Activated CD4-positive, alpha-beta memory T cell treated with anti-CD3 and anti-CD28 coated beads for 36 hours (primary cell): Measurements from ENCODE around the gene PRKCH. TPM values are rescaled to one million over a fixed set of nuclear protein-coding genes. Genes with fewer than 3 reads are reported as not detected.

Experiments
- CTCF ChIA-PET: fragments of 350-600 bp; sonication (Branson Sonifier 250); formaldehyde crosslinking; loops from one replicate; lab custom pipeline; 2021; ENCODE audit warnings: antibody characterized with exemption, inconsistent platforms; lab: Charles Lee
- POLR2A ChIA-PET: fragments of 350-600 bp; sonication (Branson Sonifier 250); formaldehyde crosslinking; loops from one replicate; lab custom pipeline; 2021; ENCODE audit warnings: antibody characterized with exemption; lab: Charles Lee
- DNase-seq: peaks from one replicate; pipeline ENCODE4 v3.0.0-alpha.2; 2020
- H3K27ac Mint-ChIP-seq: one replicate; pipeline ENCODE4 v1.8.0; 2021; ENCODE audit warnings: mixed read lengths
- H3K27me3 Mint-ChIP-seq: one replicate; pipeline ENCODE4 v1.8.0; 2021; ENCODE audit warnings: mixed read lengths
- H3K36me3 Mint-ChIP-seq: one replicate; pipeline ENCODE4 v1.8.0; 2021; ENCODE audit warnings: mixed read lengths
- H3K4me1 Mint-ChIP-seq: one replicate; pipeline ENCODE4 v1.8.0; 2021; ENCODE audit warnings: low read depth, mixed read lengths
- H3K4me3 Mint-ChIP-seq: one replicate; pipeline ENCODE4 v1.8.0; 2021; ENCODE audit warnings: mild to moderate bottlenecking, mixed read lengths
- H3K9me3 Mint-ChIP-seq: one replicate; pipeline ENCODE4 v1.8.0; 2021; ENCODE audit warnings: mixed read lengths
- intact Hi-C: fragments of 100-400 bp; cut with micrococcal nuclease; formaldehyde crosslinking; loops from one replicate; pipeline ENCODE4 v1.15.1; 2023
- total RNA-seq, 2 experiments: library from RNA; stranded (reverse); gene quantifications; one replicate each; pipeline ENCODE4 v1.2.3, GENCODE V29; 2021

Gene PRKCH
- total RNA-seq, 2 experiments from 2014 or later = 142 to 147 TPM

- Mint-ChIP-seq H3K27ac (no peak overlapping the region), H3K36me3 (no peaks in the 10 kb centered on the region), H3K27me3 (no peaks in the 10 kb centered on the region), H3K4me1 (peaks cover 19% of the 10 kb centered on the region), H3K4me3 (no peak overlapping the region), H3K9me3 (no peaks in the 10 kb centered on the region)
- intact Hi-C loops = no loop called here
- CTCF ChIA-PET = interaction anchor here (1.0 to 10.4 kb wide), 11 partner anchors 10 to 486 kb away, joined by 3 to 85 read pairs (median 4); no protein-coding TSS in a partner anchor
- DNase-seq = no peak
- POLR2A ChIA-PET = no interaction called here
These were observed 36.0 kb upstream of the PRKCH start for GRCh38 chr14:61285364-61285763.

DNA sequence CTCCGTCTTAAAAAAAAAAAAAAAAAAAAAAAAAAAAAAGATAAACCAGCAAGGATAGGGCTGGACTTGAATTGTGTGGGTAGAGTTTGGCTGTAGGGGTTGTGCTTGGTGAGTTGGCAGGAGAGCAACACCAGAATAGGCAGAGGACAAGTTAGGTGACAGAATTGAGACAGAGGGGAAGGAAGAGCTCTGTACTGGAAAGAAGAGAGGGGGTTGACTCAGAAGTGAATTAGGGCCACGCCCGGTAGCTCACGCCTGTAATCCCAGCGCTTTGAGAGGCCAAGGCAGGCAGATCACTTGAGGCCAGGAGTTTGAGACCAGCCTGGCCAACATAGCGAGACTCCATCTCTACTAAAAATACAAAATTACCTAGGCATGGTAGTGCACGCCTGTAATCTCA is 34.2 kb upstream of the PRKCH start:
- Mint-ChIP-seq H3K4me3 (no peak overlapping the region), H3K36me3 (no peaks in the 10 kb centered on the region), H3K27ac (no peak overlapping the region), H3K4me1 (peaks cover 16% of the 10 kb centered on the region), H3K9me3 (no peaks in the 10 kb centered on the region), H3K27me3 (no peaks in the 10 kb centered on the region)
- no peak for DNase-seq
- POLR2A ChIA-PET = no interaction called here
- CTCF ChIA-PET = interaction anchor here (10.4 kb wide), 1 partner anchor 20 kb away, joined by 85 read pairs; no protein-coding TSS in a partner anchor
- intact Hi-C loops = no loop called here

GRCh38 chr14:61288228-61288627 is 33.2 kb upstream of the PRKCH start:
- POLR2A ChIA-PET = no interaction called here
- H3K27me3 Mint-ChIP-seq = no peaks in the 10 kb centered on the region
- H3K4me1 Mint-ChIP-seq = peaks cover 11% of the 10 kb centered on the region
- H3K9me3 Mint-ChIP-seq = no peaks in the 10 kb centered on the region
- H3K4me3 Mint-ChIP-seq = no peak overlapping the region
- DNase-seq = no peak
- no peak overlapping the region for H3K27ac Mint-ChIP-seq
- CTCF ChIA-PET = interaction anchor here (1.0 to 2.0 kb wide), 3 partner anchors 8 to 549 kb away, joined by 3 to 8 read pairs (median 3); no protein-coding TSS in a partner anchor
- no peaks in the 10 kb centered on the region for H3K36me3 Mint-ChIP-seq
- intact Hi-C loops = no loop called here

DNA sequence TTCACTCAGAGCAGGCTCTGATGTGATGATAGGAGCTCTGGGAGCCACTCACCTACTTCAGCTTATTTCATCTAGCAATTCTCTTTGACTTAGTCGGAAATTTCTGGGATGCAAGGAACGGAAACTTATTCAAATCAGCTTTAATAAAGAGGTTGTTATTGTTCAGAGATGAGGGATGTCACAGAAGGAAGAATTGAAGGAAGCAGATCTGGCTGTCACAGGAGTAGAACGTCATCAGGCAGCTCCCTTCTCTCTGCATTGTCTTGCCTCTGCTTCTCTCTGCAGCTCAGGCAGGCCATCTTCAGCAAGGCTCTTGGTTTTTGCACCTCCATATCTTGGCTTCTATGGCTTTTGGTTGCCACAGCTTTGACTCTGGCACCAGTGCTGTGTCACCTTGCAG is 32.7 kb upstream of the PRKCH start:
- intact Hi-C loops = no loop called here
- DNase-seq = no peak
- no peaks in the 10 kb centered on the region for H3K36me3 Mint-ChIP-seq
- H3K27ac Mint-ChIP-seq = no peak overlapping the region
- H3K9me3 Mint-ChIP-seq = no peaks in the 10 kb centered on the region
- H3K27me3 Mint-ChIP-seq = no peaks in the 10 kb centered on the region
- ChIA-PET POLR2A (no interaction called here), CTCF (interaction anchor here (1.0 to 2.0 kb wide), 3 partner anchors 8 to 548 kb away, joined by 3 to 8 read pairs (median 3); no protein-coding TSS in a partner anchor)
- H3K4me1 Mint-ChIP-seq = peaks cover 10% of the 10 kb centered on the region
- no peak overlapping the region for H3K4me3 Mint-ChIP-seq

- Mint-ChIP-seq H3K4me3 (no peak overlapping the region), H3K36me3 (no peaks in the 10 kb centered on the region), H3K9me3 (no peaks in the 10 kb centered on the region), H3K27me3 (no peaks in the 10 kb centered on the region), H3K4me1 (no peaks in the 10 kb centered on the region), H3K27ac (no peak overlapping the region)
- POLR2A ChIA-PET = interaction anchor here (0.6 kb wide), 1 partner anchor 104 kb away, joined by 4 read pairs; no protein-coding TSS in a partner anchor
- intact Hi-C loops = loop anchor here (10.0 kb wide), 1 partner anchor 1994 kb away; no protein-coding TSS in a partner anchor
- CTCF ChIA-PET = interaction anchor here (0.6 to 1.8 kb wide), 2 partner anchors 21 to 1025 kb away, joined by 3 to 5 read pairs; no protein-coding TSS in a partner anchor
- DNase-seq = no peak
These were observed 30.7 kb upstream of the PRKCH start for GRCh38 chr14:61290701-61291100.

GRCh38 chr14:61296151-61296550 is 25.2 kb upstream of the PRKCH start:
- Mint-ChIP-seq H3K36me3 (no peaks in the 10 kb centered on the region), H3K4me1 (peaks cover 43% of the 10 kb centered on the region), H3K27ac (no peak overlapping the region), H3K4me3 (no peak overlapping the region), H3K9me3 (no peaks in the 10 kb centered on the region), H3K27me3 (no peaks in the 10 kb centered on the region)
- CTCF ChIA-PET = interaction anchor here (0.6 to 2.2 kb wide), 21 partner anchors 8 to 541 kb away, joined by 3 to 9 read pairs (median 3); no protein-coding TSS in a partner anchor
- no peak for DNase-seq
- intact Hi-C loops = loop anchor here (2.0 to 10.0 kb wide), 2 partner anchors 25 to 1989 kb away; partner anchors contain the start of gene PRKCH
- POLR2A ChIA-PET = no interaction called here

GRCh38 chr14:61296719-61297502 is 24.5 kb upstream of the PRKCH start:
- ChIA-PET CTCF (interaction anchor here (0.6 to 2.2 kb wide), 20 partner anchors 8 to 541 kb away, joined by 3 to 9 read pairs (median 3); no protein-coding TSS in a partner anchor), POLR2A (no interaction called here)
- Mint-ChIP-seq H3K9me3 (no peaks in the 10 kb centered on the region), H3K27me3 (no peaks in the 10 kb centered on the region), H3K4me1 (peaks cover 44% of the 10 kb centered on the region), H3K4me3 (no peak overlapping the region), H3K27ac (no peak overlapping the region), H3K36me3 (no peaks in the 10 kb centered on the region)
- intact Hi-C loops = loop anchor here (1.0 to 10.0 kb wide), 5 partner anchors 24 to 1988 kb away; partner anchors contain the start of gene PRKCH
- no peak for DNase-seq

DNA sequence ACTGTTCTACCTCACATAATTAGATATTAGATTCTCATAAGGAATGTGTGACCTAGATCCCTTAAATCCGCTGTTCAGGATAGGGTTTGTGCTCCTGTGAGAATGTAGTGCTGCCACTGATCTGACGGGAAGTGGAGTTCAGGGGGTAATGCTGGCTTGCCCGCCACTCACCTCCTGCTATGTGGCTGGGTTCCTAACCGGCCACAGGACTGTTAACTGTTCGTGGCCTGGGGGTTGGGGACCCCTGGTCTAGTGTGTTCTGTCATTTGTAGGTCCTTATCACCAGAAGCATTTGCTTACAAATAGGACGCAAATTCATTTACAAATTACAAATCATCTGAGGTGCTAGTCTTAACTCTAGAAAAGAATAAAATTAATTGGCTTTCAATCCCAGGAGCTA is 23.8 kb upstream of the PRKCH start:
- POLR2A ChIA-PET = no interaction called here
- peaks cover 44% of the 10 kb centered on the region for H3K4me1 Mint-ChIP-seq
- intact Hi-C loops = loop anchor here (1.0 to 10.0 kb wide), 5 partner anchors 23 to 1987 kb away; partner anchors contain the start of gene PRKCH
- no peak overlapping the region for H3K27ac Mint-ChIP-seq
- H3K36me3 Mint-ChIP-seq = no peaks in the 10 kb centered on the region
- no peaks in the 10 kb centered on the region for H3K9me3 Mint-ChIP-seq
- no peak overlapping the region for H3K4me3 Mint-ChIP-seq
- DNase-seq = no peak
- H3K27me3 Mint-ChIP-seq = no peaks in the 10 kb centered on the region
- CTCF ChIA-PET = interaction anchor here (0.7 to 2.0 kb wide), 8 partner anchors 11 to 307 kb away, joined by 3 to 5 read pairs (median 4); no protein-coding TSS in a partner anchor

- ChIA-PET POLR2A (no interaction called here), CTCF (interaction anchor here (1.0 to 2.3 kb wide), 6 partner anchors 10 to 538 kb away, joined by 3 to 8 read pairs (median 5); no protein-coding TSS in a partner anchor)
- Mint-ChIP-seq H3K36me3 (no peaks in the 10 kb centered on the region), H3K27ac (no peak overlapping the region), H3K9me3 (no peaks in the 10 kb centered on the region), H3K4me1 (peaks cover 44% of the 10 kb centered on the region), H3K27me3 (no peaks in the 10 kb centered on the region), H3K4me3 (no peak overlapping the region)
- intact Hi-C loops = loop anchor here (10.0 kb wide), 1 partner anchor 1986 kb away; no protein-coding TSS in a partner anchor
- no peak for DNase-seq
These were observed 22.6 kb upstream of the PRKCH start for GRCh38 chr14:61298824-61299223.

DNA sequence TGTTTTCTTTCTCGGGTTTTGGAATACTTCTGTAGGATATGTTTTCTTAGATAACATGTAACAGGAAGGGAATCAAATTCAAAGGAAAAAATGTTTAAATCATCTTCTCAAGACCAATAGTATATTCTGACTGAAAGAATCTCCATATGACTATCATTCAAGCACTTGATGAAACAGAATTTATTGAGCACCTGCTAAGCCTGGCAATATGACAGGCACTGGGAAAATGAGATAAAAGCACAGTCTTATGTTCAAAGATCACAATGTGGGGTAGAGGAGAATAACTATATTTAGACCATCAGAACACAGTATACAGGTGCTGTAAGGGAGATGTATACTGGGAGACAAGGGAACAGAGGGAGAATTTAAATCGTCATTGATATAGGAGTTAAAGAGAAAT is 21.2 kb upstream of the PRKCH start:
- H3K4me1 Mint-ChIP-seq = peaks cover 44% of the 10 kb centered on the region
- H3K27ac Mint-ChIP-seq = no peak overlapping the region
- CTCF ChIA-PET = interaction anchor here (1.3 to 2.3 kb wide), 2 partner anchors 15 to 537 kb away, joined by 5 to 8 read pairs; no protein-coding TSS in a partner anchor
- intact Hi-C loops = no loop called here
- no peaks in the 10 kb centered on the region for H3K27me3 Mint-ChIP-seq
- DNase-seq = no peak
- H3K36me3 Mint-ChIP-seq = peaks cover 2% of the 10 kb centered on the region
- POLR2A ChIA-PET = no interaction called here
- peaks cover 2% of the 10 kb centered on the region for H3K9me3 Mint-ChIP-seq
- no peak overlapping the region for H3K4me3 Mint-ChIP-seq

- Mint-ChIP-seq H3K36me3 (peaks cover 6% of the 10 kb centered on the region), H3K9me3 (peaks cover 6% of the 10 kb centered on the region), H3K4me1 (peaks cover 44% of the 10 kb centered on the region), H3K27me3 (no peaks in the 10 kb centered on the region), H3K4me3 (no peak overlapping the region), H3K27ac (no peak overlapping the region)
- intact Hi-C loops = no loop called here
- DNase-seq = no peak
- ChIA-PET CTCF (interaction anchor here (1.0 to 2.3 kb wide), 2 partner anchors 43 to 537 kb away, joined by 3 to 8 read pairs; no protein-coding TSS in a partner anchor), POLR2A (no interaction called here)
These were observed 20.6 kb upstream of the PRKCH start for GRCh38 chr14:61300754-61301153.

DNA sequence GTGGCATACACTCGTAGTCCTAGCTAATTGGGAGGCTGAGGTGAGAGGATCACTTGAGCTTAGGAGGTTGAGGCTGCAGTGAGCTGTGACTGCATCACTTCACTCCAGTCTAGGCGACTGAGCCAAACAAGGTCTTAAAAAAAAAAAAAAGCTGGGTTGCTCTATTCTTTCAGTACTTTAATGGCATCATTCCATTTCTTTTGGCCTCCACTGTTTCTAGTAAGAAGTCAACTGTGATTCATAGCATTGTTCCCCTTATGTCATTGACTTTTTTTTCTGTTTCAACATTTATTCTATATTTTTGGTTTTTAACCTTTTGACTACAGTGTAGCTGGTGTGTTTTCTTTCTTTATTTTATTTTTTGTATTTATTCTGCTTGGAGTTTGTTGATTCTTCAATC is 16.7 kb upstream of the PRKCH start:
- Mint-ChIP-seq H3K9me3 (peaks cover 13% of the 10 kb centered on the region), H3K27ac (no peak overlapping the region), H3K4me1 (peaks cover 18% of the 10 kb centered on the region), H3K27me3 (no peaks in the 10 kb centered on the region), H3K4me3 (no peak overlapping the region), H3K36me3 (peaks cover 19% of the 10 kb centered on the region)
- POLR2A ChIA-PET = no interaction called here
- DNase-seq = no peak
- intact Hi-C loops = no loop called here
- CTCF ChIA-PET = no interaction called here
